ENCODE results near the gene FGD6.

- TF ChIP-seq POLR2AphosphoS5 (IDR thresholded peaks at IDR 0.05) (no peak), CTCF (IDR thresholded peaks at IDR 0.05) (no peak), POLR2A (IDR thresholded peaks at IDR 0.05) (no peak)
These were observed 120.9 kb downstream of the FGD6 start for GRCh38 chr12:95096378-95096777.

Measured in sigmoid colon (tissue), 4 donors.